ENCODE measurements around the gene FAM162B.

DNA sequence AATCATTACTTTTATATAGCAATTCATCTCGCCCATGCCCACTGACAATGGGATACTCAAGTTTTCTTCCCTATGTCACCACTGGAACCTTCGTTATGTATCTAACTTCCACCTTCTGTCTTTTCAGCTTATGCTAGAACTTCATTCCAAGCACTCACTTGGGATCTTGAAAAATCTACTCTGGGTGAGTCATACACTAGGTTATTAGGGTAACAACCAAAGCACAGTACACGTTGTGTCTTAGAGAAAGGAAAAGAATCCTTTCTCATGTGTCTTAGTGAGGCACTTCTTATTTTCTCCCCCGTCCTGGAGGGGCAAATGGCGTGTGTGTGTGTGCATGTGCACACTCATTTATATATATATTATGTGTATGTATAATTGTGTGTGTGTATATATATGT lies 18.3 kb upstream of the FAM162B start:
- TF ChIP-seq, protein P1, sequence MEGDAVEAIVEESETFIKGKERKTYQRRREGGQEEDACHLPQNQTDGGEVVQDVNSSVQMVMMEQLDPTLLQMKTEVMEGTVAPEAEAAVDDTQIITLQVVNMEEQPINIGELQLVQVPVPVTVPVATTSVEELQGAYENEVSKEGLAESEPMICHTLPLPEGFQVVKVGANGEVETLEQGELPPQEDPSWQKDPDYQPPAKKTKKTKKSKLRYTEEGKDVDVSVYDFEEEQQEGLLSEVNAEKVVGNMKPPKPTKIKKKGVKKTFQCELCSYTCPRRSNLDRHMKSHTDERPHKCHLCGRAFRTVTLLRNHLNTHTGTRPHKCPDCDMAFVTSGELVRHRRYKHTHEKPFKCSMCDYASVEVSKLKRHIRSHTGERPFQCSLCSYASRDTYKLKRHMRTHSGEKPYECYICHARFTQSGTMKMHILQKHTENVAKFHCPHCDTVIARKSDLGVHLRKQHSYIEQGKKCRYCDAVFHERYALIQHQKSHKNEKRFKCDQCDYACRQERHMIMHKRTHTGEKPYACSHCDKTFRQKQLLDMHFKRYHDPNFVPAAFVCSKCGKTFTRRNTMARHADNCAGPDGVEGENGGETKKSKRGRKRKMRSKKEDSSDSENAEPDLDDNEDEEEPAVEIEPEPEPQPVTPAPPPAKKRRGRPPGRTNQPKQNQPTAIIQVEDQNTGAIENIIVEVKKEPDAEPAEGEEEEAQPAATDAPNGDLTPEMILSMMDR (IDR thresholded peaks at IDR 0.05) = no peak
- no peak for TF ChIP-seq POLR2A (IDR thresholded peaks at IDR 0.05)
